Thoracic aorta (tissue), 2 donors: ENCODE measurements around the gene AUTS2. TPM values are rescaled to one million over a fixed set of nuclear protein-coding genes. Genes with fewer than 3 reads are reported as not detected.

Experiments
- ATAC-seq: fragments of 150-250 bp; one replicate; pipeline ENCODE4 v1.8.0; 2017; ENCODE audit warnings: low read depth; ENCODE audit not compliant: insufficient number of reproducible peaks, low FRiP score
- DNase-seq: peaks from one replicate; pipeline ENCODE4 v3.0.0-alpha.2; 2020; ENCODE audit warnings: low spot score
- H3K27ac ChIP-seq, 2 donors: fragments of 200-600 bp; sonication (generic); 1 replicate in 1 of 2; 2 replicates in 1 of 2; pipeline ENCODE4 v1.5.1; 2016; ENCODE audit warnings: mild to moderate bottlenecking in 2 of 2, moderate library complexity in 2 of 2
- H3K27me3 ChIP-seq: fragments of 200-600 bp; sonication (generic); replicated peaks from 2 replicates; pipeline ENCODE4 v1.6.0; 2016; ENCODE audit warnings: mild to moderate bottlenecking; ENCODE audit not compliant: insufficient read depth
- H3K36me3 ChIP-seq: fragments of 200-600 bp; sonication (generic); one replicate; pipeline ENCODE4 v1.5.1; 2016
- H3K4me1 ChIP-seq, 2 donors: fragments of 200-600 bp; sonication (generic); 1 replicate in 1 of 2; 2 replicates in 1 of 2; pipeline versions ENCODE4 v1.5.1 to v1.6.0; 2016; ENCODE audit warnings: low read depth in 2 of 2, mild to moderate bottlenecking in 1 of 2; ENCODE audit not compliant: control insufficient read depth in 1 of 2
- H3K4me3 ChIP-seq: fragments of 200-600 bp; sonication (generic); 2 replicates; pipeline ENCODE4 v1.5.1; 2016; ENCODE audit warnings: mild to moderate bottlenecking
- H3K9me3 ChIP-seq: fragments of 200-600 bp; sonication (generic); 2 replicates; pipeline ENCODE4 v1.5.1; 2016
- total RNA-seq, 2 donors: library from RNA; depleted of rRNA; stranded (reverse); fragments of >200 nt; gene quantifications; one replicate each; pipeline versions ENCODE4 v1.1.0 to v1.2.3, GENCODE V29; 2016
- TF ChIP-seq, protein P1 (sequence below): fragments of 200-600 bp; sonication (generic); IDR thresholded peaks from one replicate; pipeline ENCODE4 v1.5.1; 2019; ENCODE audit warnings: antibody characterized with exemption

Gene AUTS2
- total RNA-seq, 2 donors from 2014 or later, result 49.4 to 101 TPM

DNA sequence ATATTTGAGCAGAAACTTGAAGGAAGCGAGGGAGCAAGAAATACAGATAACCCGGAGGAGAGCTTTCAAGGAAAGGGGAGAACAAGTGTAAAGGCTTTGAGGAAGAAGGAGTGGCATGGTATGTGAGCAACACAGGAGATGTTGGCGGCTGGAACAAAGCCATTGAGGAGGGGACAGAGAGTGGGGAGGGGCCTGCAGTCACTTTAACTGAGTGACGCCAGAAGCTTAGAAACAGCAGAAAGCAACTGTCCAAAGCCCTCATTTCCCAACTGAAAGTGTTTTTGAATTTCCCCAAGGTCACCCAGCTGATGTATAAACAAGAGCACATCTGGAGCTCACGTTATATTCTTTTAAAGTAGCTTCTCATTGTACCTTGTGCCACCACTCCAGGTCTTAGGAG, 19.1 kb downstream of the AUTS2 start:
- Histone ChIP-seq H3K4me1 (no peaks in the 10 kb centered on the region), H3K9me3 (no peaks in the 10 kb centered on the region), H3K36me3 (no peaks in the 10 kb centered on the region), H3K27ac (no peak overlapping the region), H3K27me3 (no peaks in the 10 kb centered on the region), H3K4me3 (no peak overlapping the region)
- TF ChIP-seq, protein P1, sequence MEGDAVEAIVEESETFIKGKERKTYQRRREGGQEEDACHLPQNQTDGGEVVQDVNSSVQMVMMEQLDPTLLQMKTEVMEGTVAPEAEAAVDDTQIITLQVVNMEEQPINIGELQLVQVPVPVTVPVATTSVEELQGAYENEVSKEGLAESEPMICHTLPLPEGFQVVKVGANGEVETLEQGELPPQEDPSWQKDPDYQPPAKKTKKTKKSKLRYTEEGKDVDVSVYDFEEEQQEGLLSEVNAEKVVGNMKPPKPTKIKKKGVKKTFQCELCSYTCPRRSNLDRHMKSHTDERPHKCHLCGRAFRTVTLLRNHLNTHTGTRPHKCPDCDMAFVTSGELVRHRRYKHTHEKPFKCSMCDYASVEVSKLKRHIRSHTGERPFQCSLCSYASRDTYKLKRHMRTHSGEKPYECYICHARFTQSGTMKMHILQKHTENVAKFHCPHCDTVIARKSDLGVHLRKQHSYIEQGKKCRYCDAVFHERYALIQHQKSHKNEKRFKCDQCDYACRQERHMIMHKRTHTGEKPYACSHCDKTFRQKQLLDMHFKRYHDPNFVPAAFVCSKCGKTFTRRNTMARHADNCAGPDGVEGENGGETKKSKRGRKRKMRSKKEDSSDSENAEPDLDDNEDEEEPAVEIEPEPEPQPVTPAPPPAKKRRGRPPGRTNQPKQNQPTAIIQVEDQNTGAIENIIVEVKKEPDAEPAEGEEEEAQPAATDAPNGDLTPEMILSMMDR, result no peak
- no peak for DNase-seq
- ATAC-seq, result no peak

DNA sequence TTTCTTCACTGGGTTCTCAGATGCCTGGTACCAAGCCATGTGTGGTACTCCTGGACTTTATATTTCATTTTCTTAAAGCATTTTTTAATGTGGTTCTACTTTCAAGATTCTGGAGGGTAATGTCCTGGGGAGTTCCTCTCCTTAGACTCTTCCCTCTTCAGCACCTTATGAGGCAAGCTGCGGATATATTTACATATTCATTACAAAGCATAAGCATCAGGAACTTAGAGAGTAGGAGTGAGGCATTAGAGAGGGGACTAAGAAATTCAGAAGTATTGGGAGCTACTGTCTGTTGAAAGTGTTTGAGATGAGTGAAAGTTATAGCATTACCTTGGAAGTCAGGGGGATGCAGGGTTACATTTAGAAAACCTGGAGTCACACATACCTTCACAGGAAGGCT, 20.8 kb downstream of the AUTS2 start:
- TF ChIP-seq, protein P1, result no peak
- Histone ChIP-seq H3K27me3 (no peaks in the 10 kb centered on the region), H3K4me1 (no peaks in the 10 kb centered on the region), H3K36me3 (no peaks in the 10 kb centered on the region), H3K4me3 (no peak overlapping the region), H3K27ac (no peak overlapping the region), H3K9me3 (no peaks in the 10 kb centered on the region)
- no peak for ATAC-seq
- DNase-seq, result no peak

DNA sequence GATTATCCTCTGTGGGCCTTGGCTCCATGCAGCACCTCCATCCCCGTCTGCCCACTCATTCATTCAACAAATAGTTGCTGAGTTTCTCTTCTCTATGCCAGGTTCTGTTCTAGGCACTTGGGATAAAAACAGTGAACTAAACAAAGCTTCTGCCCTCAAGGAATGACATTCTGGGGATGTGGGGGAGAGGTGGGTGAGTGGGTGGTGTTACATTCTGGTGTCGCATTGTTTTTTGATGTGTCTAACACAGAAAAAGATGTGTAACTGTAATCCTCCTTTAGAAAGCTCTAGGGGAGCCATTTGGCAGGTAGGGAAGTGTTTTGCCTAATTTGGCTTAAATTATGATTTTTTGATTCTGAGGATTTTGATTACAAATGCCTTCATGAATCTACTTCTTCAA, 21.4 kb downstream of the AUTS2 start:
- DNase-seq, result no peak
- Histone ChIP-seq H3K27me3 (no peaks in the 10 kb centered on the region), H3K9me3 (no peaks in the 10 kb centered on the region), H3K36me3 (no peaks in the 10 kb centered on the region), H3K27ac (no peak overlapping the region), H3K4me3 (no peak overlapping the region), H3K4me1 (no peaks in the 10 kb centered on the region)
- TF ChIP-seq, protein P1, result no peak
- no peak for ATAC-seq

DNA sequence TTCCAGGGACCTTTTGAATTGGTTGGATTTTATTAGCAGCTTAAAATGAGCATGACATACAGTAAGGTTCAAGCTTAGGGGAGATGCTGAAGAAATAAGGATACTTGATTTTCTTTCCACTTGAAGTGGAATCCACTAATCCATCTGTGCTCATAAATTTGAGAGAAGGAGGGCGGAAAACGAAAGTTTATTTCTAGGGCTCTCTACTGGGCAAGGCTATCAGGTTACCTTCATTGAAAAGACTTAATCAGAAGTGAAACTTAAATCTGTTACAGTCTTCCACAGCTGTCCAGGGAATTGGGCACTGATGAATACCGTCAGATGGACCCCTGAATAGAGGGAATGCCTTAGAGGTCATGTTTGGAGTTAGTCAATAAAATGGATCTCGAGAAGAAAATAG, 21.8 kb downstream of the AUTS2 start:
- no peak overlapping the region for H3K27ac ChIP-seq
- no peak for ATAC-seq
- TF ChIP-seq, protein P1, result no peak
- no peaks in the 10 kb centered on the region for H3K27me3 ChIP-seq
- no peaks in the 10 kb centered on the region for H3K9me3 ChIP-seq
- DNase-seq, result no peak
- no peaks in the 10 kb centered on the region for H3K4me1 ChIP-seq
- H3K4me3 ChIP-seq, result no peak overlapping the region
- H3K36me3 ChIP-seq, result no peaks in the 10 kb centered on the region

DNA sequence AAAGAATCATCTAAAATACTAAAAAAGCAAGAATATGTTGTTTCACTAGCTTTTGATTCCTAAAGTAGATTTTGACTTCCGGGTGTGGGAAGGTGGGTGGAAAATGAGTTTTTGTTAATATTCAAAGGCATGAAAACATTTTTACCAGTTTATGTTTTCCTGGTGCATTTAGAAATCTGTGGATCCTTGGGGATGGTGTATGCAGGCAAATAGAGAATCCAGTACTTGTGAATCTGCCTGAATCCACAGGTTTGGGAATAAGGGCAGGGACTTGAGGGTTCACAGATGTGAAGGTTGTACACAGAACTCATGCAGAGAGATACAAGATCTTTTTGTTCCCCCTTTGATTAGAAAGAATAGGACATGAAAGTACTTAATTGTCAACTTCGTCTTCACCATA, 22.4 kb downstream of the AUTS2 start:
- Histone ChIP-seq H3K27me3 (no peaks in the 10 kb centered on the region), H3K9me3 (no peaks in the 10 kb centered on the region), H3K4me1 (no peaks in the 10 kb centered on the region), H3K27ac (no peak overlapping the region), H3K4me3 (no peak overlapping the region), H3K36me3 (no peaks in the 10 kb centered on the region)
- no peak for ATAC-seq
- TF ChIP-seq, protein P1, result no peak
- no peak for DNase-seq
